NCI-H2029 treated with DMSO at 0.1 percent for 48 hours (cell line): ENCODE results near the gene VMAC.
"Not testable (repeated sequence)": the region's sequence is repeated elsewhere in the genome, so short reads cannot be mapped to it uniquely, and the experiment has no call there.

ENCODE experiments used
- DNase-seq: peaks from one replicate; lab custom pipeline; 2025; lab: John Stamatoyannopoulos, UW

Gene VMAC

GRCh38 chr19:5904352-5905113, at the start of gene VMAC:
Gene VMAC, plus strand, starts transcription at chr19:5904872. Its CDS starts 19 bp downstream, at chr19:5904891.
- peak; percentile 99 for DNase-seq

- DNase-seq = not testable (repeated sequence)
These were observed 49.5 kb upstream of the VMAC start for GRCh38 chr19:5855151-5855550.

GRCh38 chr19:5857203-5858081, 47.2 kb upstream of the VMAC start:
- no peak for DNase-seq

GRCh38 chr19:5863030-5863665, 41.5 kb upstream of the VMAC start:
- no peak for DNase-seq

- no peak for DNase-seq
These were observed 40.5 kb upstream of the VMAC start for GRCh38 chr19:5864013-5864720.

- no peak for DNase-seq
These were observed 39.8 kb upstream of the VMAC start for GRCh38 chr19:5864725-5865486.

GRCh38 chr19:5865772-5866171, 38.9 kb upstream of the VMAC start:
- no peak for DNase-seq

- peak; percentile 34 for DNase-seq
These were observed 37.2 kb upstream of the VMAC start for GRCh38 chr19:5867201-5868136.

GRCh38 chr19:5870986-5871394, 33.7 kb upstream of the VMAC start:
- no peak for DNase-seq

- no peak for DNase-seq
These were observed 31.0 kb upstream of the VMAC start for GRCh38 chr19:5873617-5874199.

- DNase-seq = not testable (repeated sequence)
These were observed 30.2 kb upstream of the VMAC start for GRCh38 chr19:5874496-5874895.

GRCh38 chr19:5877427-5877826, 27.2 kb upstream of the VMAC start:
- DNase-seq = no peak

- DNase-seq = no peak
These were observed 26.8 kb upstream of the VMAC start for GRCh38 chr19:5877882-5878281.

- DNase-seq = no peak
These were observed 24.5 kb upstream of the VMAC start for GRCh38 chr19:5880196-5880595.

- peak; percentile 20 for DNase-seq
These were observed 24.0 kb upstream of the VMAC start for GRCh38 chr19:5880604-5881078.

GRCh38 chr19:5881543-5882299, 23.0 kb upstream of the VMAC start:
- DNase-seq = no peak

- DNase-seq = no peak
These were observed 22.2 kb upstream of the VMAC start for GRCh38 chr19:5882421-5882968.

GRCh38 chr19:5883157-5883873, 21.4 kb upstream of the VMAC start:
- DNase-seq = peak; percentile 62
